Measurements from ENCODE around the gene PCSK7. TPM values are rescaled to one million over a fixed set of nuclear protein-coding genes. Genes with fewer than 3 reads are reported as not detected.

The PCSK7 gene
- total RNA-seq, 1 experiment from 2014 or later: 30.0 TPM

DNA sequence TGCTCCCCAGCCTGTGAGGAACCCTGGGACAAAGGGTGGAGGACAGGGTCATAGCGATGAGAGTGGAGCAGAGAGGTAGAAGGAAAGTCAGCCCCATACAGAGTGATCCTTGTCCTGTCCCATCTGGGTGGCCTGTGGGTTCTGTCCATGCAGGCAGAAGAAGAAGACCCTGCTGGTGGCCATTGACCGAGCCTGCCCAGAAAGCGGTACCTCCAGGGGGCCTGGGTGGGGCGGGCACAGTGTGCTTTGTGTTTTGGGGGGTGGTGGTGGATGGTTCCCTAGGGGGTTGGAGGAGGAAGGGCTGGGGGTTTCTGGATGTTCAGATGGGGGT lies 45.5 kb downstream of the PCSK7 start:
- intact Hi-C loops (cut with micrococcal nuclease): no loop called here
- ChIA-PET POLR2A (no interaction called here), CTCF (no interaction called here), RAD21 (ENCODE audit: low non-redundant PET in 1 of 2, low total read pairs in 2 of 2, uncharacterized antibody in 2 of 2, unreplicated experiment in 2 of 2) (no interaction called here)
- TF ChIP-seq, protein P1, sequence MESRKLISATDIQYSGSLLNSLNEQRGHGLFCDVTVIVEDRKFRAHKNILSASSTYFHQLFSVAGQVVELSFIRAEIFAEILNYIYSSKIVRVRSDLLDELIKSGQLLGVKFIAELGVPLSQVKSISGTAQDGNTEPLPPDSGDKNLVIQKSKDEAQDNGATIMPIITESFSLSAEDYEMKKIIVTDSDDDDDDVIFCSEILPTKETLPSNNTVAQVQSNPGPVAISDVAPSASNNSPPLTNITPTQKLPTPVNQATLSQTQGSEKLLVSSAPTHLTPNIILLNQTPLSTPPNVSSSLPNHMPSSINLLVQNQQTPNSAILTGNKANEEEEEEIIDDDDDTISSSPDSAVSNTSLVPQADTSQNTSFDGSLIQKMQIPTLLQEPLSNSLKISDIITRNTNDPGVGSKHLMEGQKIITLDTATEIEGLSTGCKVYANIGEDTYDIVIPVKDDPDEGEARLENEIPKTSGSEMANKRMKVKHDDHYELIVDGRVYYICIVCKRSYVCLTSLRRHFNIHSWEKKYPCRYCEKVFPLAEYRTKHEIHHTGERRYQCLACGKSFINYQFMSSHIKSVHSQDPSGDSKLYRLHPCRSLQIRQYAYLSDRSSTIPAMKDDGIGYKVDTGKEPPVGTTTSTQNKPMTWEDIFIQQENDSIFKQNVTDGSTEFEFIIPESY (IDR thresholded peaks at IDR 0.05; ENCODE audit: extremely low read depth, insufficient replicate concordance, low read length): no peak
- H3K4me2 ChIP-seq (ENCODE audit: low read length): no peak overlapping the region
- no peak for ATAC-seq
- BruUV-seq (replicated peaks): no TSS peak
- H3K9ac ChIP-seq (ENCODE audit: low read length): no peak overlapping the region
- H3K9me3 ChIP-seq (ENCODE audit: control insufficient read depth in 1 of 2, insufficient read depth in 1 of 2, low read depth in 1 of 2, low read length in 2 of 2): no peaks in the 10 kb centered on the region
- DNase-seq (ENCODE audit: low read depth, low spot score): no peak
- H3K27me3 ChIP-seq (ENCODE audit: insufficient read depth, low read length): no peaks in the 10 kb centered on the region
- H2AFZ ChIP-seq (ENCODE audit: low read depth, low read length, poor library complexity, severe bottlenecking): no peak overlapping the region
- H3K79me2 ChIP-seq (ENCODE audit: insufficient read depth, low read length): no peaks in the 10 kb centered on the region
- H3K9me2 ChIP-seq (ENCODE audit: insufficient read depth): no peaks in the 10 kb centered on the region
- no peak overlapping the region for H3K27ac ChIP-seq (ENCODE audit: low read depth, low read length)
- H3K4me3 ChIP-seq (replicated peaks in 1 of 2; ENCODE audit: low read depth in 1 of 2, low read length in 2 of 2): no peak overlapping the region
- no peaks in the 10 kb centered on the region for H4K20me1 ChIP-seq (ENCODE audit: insufficient read depth)
- H3K36me3 ChIP-seq (ENCODE audit: control insufficient read depth in 1 of 2, insufficient read depth in 2 of 2, low read length in 2 of 2): peaks cover 3 to 7% of the 10 kb centered on the region in 2 experiments; a peak in 2 of 4 replicates
- peaks cover 0 to 2% of the 10 kb centered on the region in 2 experiments; a peak in 1 of 4 replicates for H3K4me1 ChIP-seq (ENCODE audit: control insufficient read depth in 1 of 2, insufficient read depth in 2 of 2, low read length in 2 of 2)

DNA sequence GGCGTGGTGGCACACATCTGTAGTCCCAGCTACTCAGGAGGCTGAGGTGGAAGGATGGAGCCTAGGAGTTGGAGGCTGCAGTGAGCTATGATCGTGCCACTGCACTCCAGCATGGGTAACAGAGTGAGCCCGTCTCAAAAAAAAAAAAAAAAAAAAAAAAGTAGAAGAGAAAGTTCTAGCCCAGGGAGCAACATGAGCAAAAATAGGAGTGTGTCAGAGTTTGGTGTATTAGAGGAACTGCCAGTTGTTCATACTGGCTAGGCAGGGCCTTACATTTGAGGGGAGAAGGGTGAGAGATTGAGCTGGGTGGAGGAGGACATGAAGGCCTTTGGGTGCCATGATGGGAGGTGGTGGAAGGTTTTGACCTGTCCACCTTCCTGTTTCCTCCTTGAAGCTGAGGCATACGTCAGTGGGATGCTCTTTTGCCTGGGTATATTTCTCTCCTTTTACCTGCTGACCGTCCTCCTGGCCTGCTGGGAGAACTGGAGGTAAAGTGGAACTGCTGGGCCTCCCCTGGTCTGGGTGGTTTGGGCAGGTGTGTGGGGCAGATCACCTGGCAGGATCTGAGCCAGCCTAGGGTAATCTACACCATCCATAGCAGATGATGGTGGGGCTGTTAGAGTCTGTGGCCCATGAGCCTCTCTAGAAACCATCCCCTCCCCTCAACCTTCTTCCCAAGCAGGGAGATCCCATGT lies 46.0 kb downstream of the PCSK7 start:
- ATAC-seq (no peak), DNase-seq (ENCODE audit: low read depth, low spot score) (no peak)
- Histone ChIP-seq H3K4me1 (ENCODE audit: control insufficient read depth in 1 of 2, insufficient read depth in 2 of 2, low read length in 2 of 2) (peaks cover 3 to 7% of the 10 kb centered on the region in 2 experiments), H3K4me3 (replicated peaks in 1 of 2; ENCODE audit: low read depth in 1 of 2, low read length in 2 of 2) (no peak overlapping the region), H3K36me3 (ENCODE audit: control insufficient read depth in 1 of 2, insufficient read depth in 2 of 2, low read length in 2 of 2) (peaks cover 3 to 7% of the 10 kb centered on the region in 2 experiments; a peak in 2 of 4 replicates), H2AFZ (ENCODE audit: low read depth, low read length, poor library complexity, severe bottlenecking) (no peak overlapping the region), H3K9me2 (ENCODE audit: insufficient read depth) (no peaks in the 10 kb centered on the region), H3K79me2 (ENCODE audit: insufficient read depth, low read length) (no peaks in the 10 kb centered on the region), H4K20me1 (ENCODE audit: insufficient read depth) (no peaks in the 10 kb centered on the region), H3K9me3 (ENCODE audit: control insufficient read depth in 1 of 2, insufficient read depth in 1 of 2, low read depth in 1 of 2, low read length in 2 of 2) (no peaks in the 10 kb centered on the region), H3K27ac (ENCODE audit: low read depth, low read length) (no peak overlapping the region), H3K27me3 (ENCODE audit: insufficient read depth, low read length) (no peaks in the 10 kb centered on the region), H3K4me2 (ENCODE audit: low read length) (no peak overlapping the region), H3K9ac (ENCODE audit: low read length) (no peak overlapping the region)
- RAD21 ChIA-PET (ENCODE audit: low non-redundant PET in 1 of 2, low total read pairs in 2 of 2, uncharacterized antibody in 2 of 2, unreplicated experiment in 2 of 2): no interaction called here
- TF ChIP-seq TCF7L2 (IDR thresholded peaks at IDR 0.05; ENCODE audit: borderline replicate concordance, extremely low read depth, insufficient read depth, insufficient read length) (no peak), EGR1 (IDR thresholded peaks at IDR 0.05; ENCODE audit: low read depth) (no peak), FOSL1 (IDR thresholded peaks at IDR 0.05; ENCODE audit: low read depth) (no peak), ELF1 (IDR thresholded peaks at IDR 0.05; ENCODE audit: borderline replicate concordance, low read depth) (no peak), CEBPB (IDR thresholded peaks at IDR 0.05; ENCODE audit: low read depth) (no peak), POLR2AphosphoS5 (IDR thresholded peaks at IDR 0.05; ENCODE audit: low read depth, low read length) (no peak), EZH2 (IDR thresholded peaks at IDR 0.05) (no peak)
- TF ChIP-seq, protein P2, sequence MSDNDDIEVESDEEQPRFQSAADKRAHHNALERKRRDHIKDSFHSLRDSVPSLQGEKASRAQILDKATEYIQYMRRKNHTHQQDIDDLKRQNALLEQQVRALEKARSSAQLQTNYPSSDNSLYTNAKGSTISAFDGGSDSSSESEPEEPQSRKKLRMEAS (IDR thresholded peaks at IDR 0.05): no peak
- TF ChIP-seq, protein P3, sequence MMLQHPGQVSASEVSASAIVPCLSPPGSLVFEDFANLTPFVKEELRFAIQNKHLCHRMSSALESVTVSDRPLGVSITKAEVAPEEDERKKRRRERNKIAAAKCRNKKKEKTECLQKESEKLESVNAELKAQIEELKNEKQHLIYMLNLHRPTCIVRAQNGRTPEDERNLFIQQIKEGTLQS (IDR thresholded peaks at IDR 0.05): no peak
- BruUV-seq (replicated peaks): no TSS peak
- intact Hi-C loops (cut with micrococcal nuclease): no loop called here
- POLR2A ChIA-PET: no interaction called here
- CTCF ChIA-PET: no interaction called here
